ENCODE data around the gene EPHA1. TPM values are rescaled to one million over a fixed set of nuclear protein-coding genes. Genes with fewer than 3 reads are reported as not detected.

EPHA1 gene
- polyA plus RNA-seq, 1 of the 3 experiments (the other 2 are of a cell fraction) = 0.49 TPM

DNA sequence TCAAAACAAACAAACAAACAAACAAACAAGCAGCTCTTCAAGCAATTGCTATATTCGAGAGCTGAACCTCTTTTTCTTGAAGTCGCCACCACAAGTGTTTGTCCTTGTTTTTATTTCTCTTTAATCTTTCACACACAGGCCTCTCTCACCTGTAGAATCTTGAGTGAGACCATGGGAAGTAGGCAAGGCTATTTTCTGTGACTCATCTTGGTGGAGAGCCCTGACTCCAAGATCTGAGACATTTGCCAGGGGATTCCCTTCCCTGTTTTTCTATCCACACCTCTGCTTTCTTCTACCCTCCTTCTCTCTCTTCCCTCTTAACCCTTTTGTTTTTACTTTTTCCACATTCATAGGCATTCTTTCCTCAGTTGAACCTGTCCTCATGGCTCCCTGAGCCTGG, 26.6 kb upstream of the EPHA1 start:
- no peaks in the 10 kb centered on the region for H3K36me3 ChIP-seq (replicated peaks in 1 of 2; ENCODE audit: control insufficient read depth in 1 of 2, insufficient read depth in 2 of 2, low read length in 1 of 2)
- H3K4me2 ChIP-seq = no peak overlapping the region
- no peaks in the 10 kb centered on the region for H3K9me3 ChIP-seq
- H4K20me1 ChIP-seq (ENCODE audit: insufficient read depth) = no peaks in the 10 kb centered on the region
- H3K79me2 ChIP-seq (ENCODE audit: insufficient read depth) = no peaks in the 10 kb centered on the region
- H3K4me3 ChIP-seq (ENCODE audit: low read depth in 2 of 2, low read length in 1 of 2) = no peak overlapping the region
- no peaks in the 10 kb centered on the region for H3K9me2 ChIP-seq
- WGBS (ENCODE audit: low lambda C conversion rate) = 68% methylated on average over 2 of the region's 2 CpGs
- H3K27me3 ChIP-seq (ENCODE audit: insufficient read depth) = no peaks in the 10 kb centered on the region
- no peak overlapping the region for H2AFZ ChIP-seq (ENCODE audit: low read depth)
- no peak overlapping the region for H3K27ac ChIP-seq (ENCODE audit: low read depth in 2 of 2, low read length in 1 of 2)
- no peak overlapping the region for H3K9ac ChIP-seq
- ChIA-PET CTCF (no interaction called here), POLR2A (interaction anchor here (0.6 kb wide), 1 partner anchor 11 kb away, joined by 3 read pairs; no protein-coding TSS in a partner anchor)
- peaks cover 12% of the 10 kb centered on the region for H3F3A ChIP-seq (replicated peaks; ENCODE audit: insufficient read depth)
- TF ChIP-seq FOSL2 (IDR thresholded peaks at IDR 0.05; ENCODE audit: borderline replicate concordance, low read depth) = peak; percentile 46; the same call in 1 of the 2 replicates
- TF ChIP-seq NFIC (IDR thresholded peaks at IDR 0.05; ENCODE audit: borderline replicate concordance) = peak; percentile 8; the same call in 1 of the 2 replicates
- TF ChIP-seq ELF1 (IDR thresholded peaks at IDR 0.05) = no peak
- TF ChIP-seq MAX (IDR thresholded peaks at IDR 0.05; ENCODE audit: low read depth) = no peak
- no peak for TF ChIP-seq PBX3 (IDR thresholded peaks at IDR 0.05)
- DNase-seq = no peak
- peaks cover 0 to 12% of the 10 kb centered on the region in 2 experiments; a peak in 2 of 4 replicates for H3K4me1 ChIP-seq (ENCODE audit: control insufficient read depth in 1 of 2, insufficient read depth in 2 of 2, low read depth in 1 of 2, low read length in 1 of 2)

DNA sequence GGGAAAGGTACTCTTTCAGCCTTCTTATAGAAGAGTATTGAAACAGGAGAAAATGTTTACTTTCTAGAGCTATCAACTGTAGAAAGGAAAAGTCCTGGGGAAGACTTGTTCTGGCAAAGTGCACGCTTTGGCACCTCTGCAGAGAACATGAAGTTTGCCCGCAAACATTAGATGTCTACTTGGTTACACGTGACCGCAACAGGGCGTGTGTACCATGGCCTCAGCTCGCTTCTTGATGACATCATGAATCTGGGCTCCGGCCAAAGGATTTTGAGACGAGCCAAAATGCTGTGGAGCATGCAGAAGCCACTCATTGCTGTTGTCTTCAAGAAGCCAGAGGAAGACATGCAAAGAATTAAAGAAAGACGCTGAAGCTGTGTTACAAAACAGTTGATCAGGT, 26.0 kb upstream of the EPHA1 start:
- no peaks in the 10 kb centered on the region for H3K9me2 ChIP-seq
- 55% methylated on average over 9 of the region's 9 CpGs for WGBS (ENCODE audit: low lambda C conversion rate)
- no peak overlapping the region for H3K9ac ChIP-seq
- no peak for DNase-seq
- POLR2A ChIA-PET = no interaction called here
- H2AFZ ChIP-seq (ENCODE audit: low read depth) = no peak overlapping the region
- H3K79me2 ChIP-seq (ENCODE audit: insufficient read depth) = no peaks in the 10 kb centered on the region
- H3K4me3 ChIP-seq (ENCODE audit: low read depth in 2 of 2, low read length in 1 of 2) = no peak overlapping the region
- H3K4me2 ChIP-seq = no peak overlapping the region
- peaks cover 0 to 18% of the 10 kb centered on the region in 2 experiments; a peak in 2 of 4 replicates for H3K4me1 ChIP-seq (ENCODE audit: control insufficient read depth in 1 of 2, insufficient read depth in 2 of 2, low read depth in 1 of 2, low read length in 1 of 2)
- H3K36me3 ChIP-seq (replicated peaks in 1 of 2; ENCODE audit: control insufficient read depth in 1 of 2, insufficient read depth in 2 of 2, low read length in 1 of 2) = no peaks in the 10 kb centered on the region
- no peaks in the 10 kb centered on the region for H3K9me3 ChIP-seq
- no peak for TF ChIP-seq PBX3 (IDR thresholded peaks at IDR 0.05)
- no peak for TF ChIP-seq TCF12 (IDR thresholded peaks at IDR 0.05)
- no peak for TF ChIP-seq RXRA (IDR thresholded peaks at IDR 0.05; ENCODE audit: borderline replicate concordance, low read depth)
- TF ChIP-seq, protein P1, sequence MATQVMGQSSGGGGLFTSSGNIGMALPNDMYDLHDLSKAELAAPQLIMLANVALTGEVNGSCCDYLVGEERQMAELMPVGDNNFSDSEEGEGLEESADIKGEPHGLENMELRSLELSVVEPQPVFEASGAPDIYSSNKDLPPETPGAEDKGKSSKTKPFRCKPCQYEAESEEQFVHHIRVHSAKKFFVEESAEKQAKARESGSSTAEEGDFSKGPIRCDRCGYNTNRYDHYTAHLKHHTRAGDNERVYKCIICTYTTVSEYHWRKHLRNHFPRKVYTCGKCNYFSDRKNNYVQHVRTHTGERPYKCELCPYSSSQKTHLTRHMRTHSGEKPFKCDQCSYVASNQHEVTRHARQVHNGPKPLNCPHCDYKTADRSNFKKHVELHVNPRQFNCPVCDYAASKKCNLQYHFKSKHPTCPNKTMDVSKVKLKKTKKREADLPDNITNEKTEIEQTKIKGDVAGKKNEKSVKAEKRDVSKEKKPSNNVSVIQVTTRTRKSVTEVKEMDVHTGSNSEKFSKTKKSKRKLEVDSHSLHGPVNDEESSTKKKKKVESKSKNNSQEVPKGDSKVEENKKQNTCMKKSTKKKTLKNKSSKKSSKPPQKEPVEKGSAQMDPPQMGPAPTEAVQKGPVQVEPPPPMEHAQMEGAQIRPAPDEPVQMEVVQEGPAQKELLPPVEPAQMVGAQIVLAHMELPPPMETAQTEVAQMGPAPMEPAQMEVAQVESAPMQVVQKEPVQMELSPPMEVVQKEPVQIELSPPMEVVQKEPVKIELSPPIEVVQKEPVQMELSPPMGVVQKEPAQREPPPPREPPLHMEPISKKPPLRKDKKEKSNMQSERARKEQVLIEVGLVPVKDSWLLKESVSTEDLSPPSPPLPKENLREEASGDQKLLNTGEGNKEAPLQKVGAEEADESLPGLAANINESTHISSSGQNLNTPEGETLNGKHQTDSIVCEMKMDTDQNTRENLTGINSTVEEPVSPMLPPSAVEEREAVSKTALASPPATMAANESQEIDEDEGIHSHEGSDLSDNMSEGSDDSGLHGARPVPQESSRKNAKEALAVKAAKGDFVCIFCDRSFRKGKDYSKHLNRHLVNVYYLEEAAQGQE (IDR thresholded peaks at IDR 0.05; ENCODE audit: low read depth, low read length) = no peak
- TF ChIP-seq IRF3 (IDR thresholded peaks at IDR 0.05; ENCODE audit: low read depth, low read length) = no peak
- no peak for TF ChIP-seq USF1 (IDR thresholded peaks at IDR 0.05; ENCODE audit: borderline replicate concordance, low read depth)
- TF ChIP-seq EZH2phosphoT487 (IDR thresholded peaks at IDR 0.05; ENCODE audit: borderline replicate concordance, low read depth) = no peak
- no peak for TF ChIP-seq RCOR1 (IDR thresholded peaks at IDR 0.05; ENCODE audit: low read length)
- no peak for TF ChIP-seq CHD2 (IDR thresholded peaks at IDR 0.05; ENCODE audit: low read length, partially characterized antibody)
- TF ChIP-seq, protein P2, sequence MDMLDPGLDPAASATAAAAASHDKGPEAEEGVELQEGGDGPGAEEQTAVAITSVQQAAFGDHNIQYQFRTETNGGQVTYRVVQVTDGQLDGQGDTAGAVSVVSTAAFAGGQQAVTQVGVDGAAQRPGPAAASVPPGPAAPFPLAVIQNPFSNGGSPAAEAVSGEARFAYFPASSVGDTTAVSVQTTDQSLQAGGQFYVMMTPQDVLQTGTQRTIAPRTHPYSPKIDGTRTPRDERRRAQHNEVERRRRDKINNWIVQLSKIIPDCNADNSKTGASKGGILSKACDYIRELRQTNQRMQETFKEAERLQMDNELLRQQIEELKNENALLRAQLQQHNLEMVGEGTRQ (IDR thresholded peaks at IDR 0.05; ENCODE audit: borderline replicate concordance, low read depth, low read length) = no peak
- no peak for TF ChIP-seq FOSL2 (IDR thresholded peaks at IDR 0.05; ENCODE audit: borderline replicate concordance, low read depth)
- TF ChIP-seq EP300 (IDR thresholded peaks at IDR 0.05; ENCODE audit: borderline replicate concordance in 1 of 2, low read depth in 1 of 2, low read length in 1 of 2) = no peak
- TF ChIP-seq RFX5 (IDR thresholded peaks at IDR 0.05; ENCODE audit: low read length) = no peak
- TF ChIP-seq FOXM1 (IDR thresholded peaks at IDR 0.05; ENCODE audit: low read depth) = no peak
- no peak for TF ChIP-seq MXI1 (IDR thresholded peaks at IDR 0.05; ENCODE audit: low read depth, low read length)
- no peak for TF ChIP-seq JUND (IDR thresholded peaks at IDR 0.05)
- no peaks in the 10 kb centered on the region for H4K20me1 ChIP-seq (ENCODE audit: insufficient read depth)
- H3F3A ChIP-seq (replicated peaks; ENCODE audit: insufficient read depth) = peaks cover 17% of the 10 kb centered on the region
- no peak overlapping the region for H3K27ac ChIP-seq (ENCODE audit: low read depth in 2 of 2, low read length in 1 of 2)
- H3K27me3 ChIP-seq (ENCODE audit: insufficient read depth) = no peaks in the 10 kb centered on the region
- CTCF ChIA-PET = no interaction called here
